Measurements from ENCODE around the gene CELA3A.

CELA3A gene

GRCh38 chr1:22053017-22053860 lies 51.8 kb downstream of the CELA3A start:
- TF ChIP-seq CTCF (conservative IDR thresholded peaks at IDR 0.05; ENCODE audit: control insufficient read depth, insufficient read depth, low read depth, low read length), result no peak
- DNase-seq (ENCODE audit: low read depth), result peak; percentile 74
- peak overlapping the region; percentile 97 for H3K4me3 ChIP-seq (ENCODE audit: control insufficient read depth, low read depth, low read length)

GRCh38 chr1:22053861-22054770 lies 52.7 kb downstream of the CELA3A start:
- peak overlapping the region; percentile 97 for H3K4me3 ChIP-seq (ENCODE audit: control insufficient read depth, low read depth, low read length)
- no peak for TF ChIP-seq CTCF (conservative IDR thresholded peaks at IDR 0.05; ENCODE audit: control insufficient read depth, insufficient read depth, low read depth, low read length)
- no peak for DNase-seq (ENCODE audit: low read depth)

- H3K4me3 ChIP-seq (ENCODE audit: control insufficient read depth, low read depth, low read length), result no peak overlapping the region
- DNase-seq (ENCODE audit: low read depth), result no peak
- no peak for TF ChIP-seq CTCF (conservative IDR thresholded peaks at IDR 0.05; ENCODE audit: control insufficient read depth, insufficient read depth, low read depth, low read length)
These were observed 54.0 kb downstream of the CELA3A start for GRCh38 chr1:22055463-22055862.

GRCh38 chr1:22056043-22056442 lies 54.6 kb downstream of the CELA3A start:
- no peak overlapping the region for H3K4me3 ChIP-seq (ENCODE audit: control insufficient read depth, low read depth, low read length)
- peak; percentile 28 for DNase-seq (ENCODE audit: low read depth)
- no peak for TF ChIP-seq CTCF (conservative IDR thresholded peaks at IDR 0.05; ENCODE audit: control insufficient read depth, insufficient read depth, low read depth, low read length)

GRCh38 chr1:22056936-22057335 lies 55.5 kb downstream of the CELA3A start:
- no peak overlapping the region for H3K4me3 ChIP-seq (ENCODE audit: control insufficient read depth, low read depth, low read length)
- no peak for DNase-seq (ENCODE audit: low read depth)
- no peak for TF ChIP-seq CTCF (conservative IDR thresholded peaks at IDR 0.05; ENCODE audit: control insufficient read depth, insufficient read depth, low read depth, low read length)

- no peak overlapping the region for H3K4me3 ChIP-seq (ENCODE audit: control insufficient read depth, low read depth, low read length)
- no peak for TF ChIP-seq CTCF (conservative IDR thresholded peaks at IDR 0.05; ENCODE audit: control insufficient read depth, insufficient read depth, low read depth, low read length)
- DNase-seq (ENCODE audit: low read depth), result no peak
These were observed 56.4 kb downstream of the CELA3A start for GRCh38 chr1:22057861-22058260.

All from fibroblast of mammary gland (primary cell).